ENCODE data around the gene ZNF526.

- no peak for TF ChIP-seq CTCF (IDR thresholded peaks at IDR 0.05)
- no peak for TF ChIP-seq POLR2A (IDR thresholded peaks at IDR 0.05)
These were observed 9.3 kb downstream of the ZNF526 start for GRCh38 chr19:42229301-42229854.

Data from ovary (tissue), 3 donors.